Suppressor macrophage treated with lipopolysaccharide for 4 hours (primary cell): ENCODE data around the gene KLHL7.
"Not testable (repeated sequence)": the region's sequence is repeated elsewhere in the genome, so short reads cannot be mapped to it uniquely, and the experiment has no call there.

Source experiments
- DNase-seq: peaks from one replicate; pipeline ENCODE4 v3.0.0-alpha.2; 2020

The KLHL7 gene

DNA sequence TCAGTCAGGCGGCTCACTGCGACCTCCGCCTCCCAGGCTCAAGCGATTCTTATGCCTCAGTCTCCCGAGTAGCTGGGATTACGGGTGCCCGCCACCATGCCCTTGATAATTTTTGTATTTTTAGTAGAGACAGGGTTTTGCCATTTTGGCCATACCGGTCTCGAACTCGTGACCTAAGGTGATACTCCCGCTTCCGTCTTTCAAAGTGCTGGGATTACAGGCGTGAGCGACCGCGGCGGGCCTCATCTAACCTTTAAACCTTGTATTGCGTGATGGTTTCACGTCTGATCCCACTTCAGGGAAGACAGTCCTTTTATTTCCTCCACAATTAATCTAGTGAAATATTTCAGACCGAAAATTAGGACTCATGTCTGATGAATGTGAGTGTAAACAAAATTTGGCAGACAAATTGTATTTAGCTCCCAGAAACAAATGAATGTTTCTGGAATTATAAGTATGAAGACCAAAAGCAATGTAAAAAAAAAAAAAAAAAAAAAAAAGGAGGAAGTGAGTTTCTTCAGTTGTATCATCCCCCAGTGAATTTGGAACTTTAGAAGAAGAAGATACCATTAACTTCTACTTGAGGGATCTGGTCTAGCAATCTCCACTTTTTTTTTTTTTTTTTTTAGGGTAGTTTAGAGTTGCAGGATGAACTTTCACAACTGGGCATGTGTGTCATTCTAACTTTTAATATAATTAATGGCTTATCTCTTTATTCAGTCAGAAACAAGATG is 77.9 kb downstream of the KLHL7 start:
- peak; percentile 31 for DNase-seq

- DNase-seq = no peak
Measured at GRCh38 chr7:23184291-23184690, 78.7 kb downstream of the KLHL7 start.

- peak; percentile 79 for DNase-seq
Measured at GRCh38 chr7:23184709-23185359, 79.2 kb downstream of the KLHL7 start.

DNA sequence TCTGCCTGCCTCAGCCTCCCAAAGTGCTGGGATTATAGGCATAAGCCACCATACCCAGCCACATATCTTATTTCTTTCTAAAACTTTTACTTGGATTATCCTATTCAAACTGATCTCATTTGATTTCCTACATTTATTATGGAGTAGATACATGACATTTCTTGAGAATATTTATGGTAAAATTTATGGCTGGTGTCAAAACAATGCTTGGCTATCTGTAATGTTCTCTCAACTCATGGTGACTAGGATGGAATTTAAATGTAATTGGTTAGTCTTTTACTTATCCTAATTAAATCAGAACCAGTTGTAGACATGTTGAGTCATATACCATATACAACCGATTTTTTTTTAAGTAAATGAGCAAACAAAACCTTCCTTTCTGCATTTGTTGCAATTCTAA is 80.4 kb downstream of the KLHL7 start:
- DNase-seq = no peak

DNA sequence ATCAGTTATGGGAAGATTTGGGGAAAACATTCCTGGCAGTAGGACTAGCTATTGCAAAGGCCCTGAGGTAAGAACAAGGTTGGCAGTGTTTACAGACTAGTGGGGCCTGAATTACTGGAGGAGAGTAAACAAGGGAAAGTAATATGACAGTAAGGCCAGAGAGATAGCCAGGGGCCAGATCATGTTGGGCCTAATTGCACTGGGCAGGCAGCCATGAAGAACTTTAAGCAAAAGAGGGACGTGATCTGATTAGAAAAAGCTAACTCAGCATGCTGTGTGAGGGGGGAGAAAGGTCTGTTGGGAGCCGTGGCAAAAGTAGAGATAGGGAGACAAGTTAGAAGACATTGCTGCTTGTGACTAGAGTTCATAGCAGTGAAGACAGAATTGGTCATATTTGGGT is 85.4 kb downstream of the KLHL7 start:
- DNase-seq = no peak

GRCh38 chr7:23193650-23194227 is 88.2 kb downstream of the KLHL7 start:
- not testable (repeated sequence) for DNase-seq

DNA sequence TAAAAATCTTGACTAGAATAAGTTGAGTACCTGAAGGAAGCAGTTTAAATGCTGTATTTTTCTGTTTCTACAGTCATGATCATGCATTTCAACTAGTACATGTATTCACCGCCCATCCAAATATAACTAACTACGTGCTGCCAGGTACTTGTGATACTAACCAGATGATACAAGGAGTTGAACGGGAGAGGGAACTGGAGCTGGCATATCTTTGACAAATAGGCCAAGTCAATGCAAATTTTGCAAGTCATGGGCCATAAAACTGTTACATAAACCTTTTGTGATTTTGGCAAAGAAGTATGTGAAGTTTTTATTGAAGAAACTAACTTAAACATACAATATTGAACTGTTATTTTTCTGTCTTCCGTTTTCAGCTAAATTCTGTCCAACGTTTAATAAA is 90.7 kb downstream of the KLHL7 start:
- DNase-seq = no peak

DNA sequence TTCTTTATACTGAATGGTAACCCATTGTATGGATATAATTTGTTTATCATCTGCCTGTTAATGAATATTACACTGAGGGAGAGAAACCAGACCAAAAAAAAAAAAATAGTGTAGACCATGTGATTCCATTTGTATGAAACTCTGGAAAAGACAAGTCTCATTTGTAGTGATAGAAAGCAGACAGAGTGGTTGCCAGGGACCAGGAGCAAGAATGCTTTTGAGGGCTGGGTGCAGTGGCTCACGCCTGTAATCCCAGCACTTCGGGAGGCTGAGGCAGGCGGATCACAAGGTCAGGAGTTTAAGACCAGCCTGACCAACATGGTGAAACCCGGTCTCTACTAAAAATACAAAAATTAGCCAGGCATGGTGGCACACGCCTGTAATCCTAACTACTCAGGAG is 92.2 kb downstream of the KLHL7 start:
- not testable (repeated sequence) for DNase-seq

- DNase-seq = no peak
Measured at GRCh38 chr7:23200331-23200730, 94.7 kb downstream of the KLHL7 start.

GRCh38 chr7:23204241-23204640 is 98.7 kb downstream of the KLHL7 start:
- no peak for DNase-seq

DNA sequence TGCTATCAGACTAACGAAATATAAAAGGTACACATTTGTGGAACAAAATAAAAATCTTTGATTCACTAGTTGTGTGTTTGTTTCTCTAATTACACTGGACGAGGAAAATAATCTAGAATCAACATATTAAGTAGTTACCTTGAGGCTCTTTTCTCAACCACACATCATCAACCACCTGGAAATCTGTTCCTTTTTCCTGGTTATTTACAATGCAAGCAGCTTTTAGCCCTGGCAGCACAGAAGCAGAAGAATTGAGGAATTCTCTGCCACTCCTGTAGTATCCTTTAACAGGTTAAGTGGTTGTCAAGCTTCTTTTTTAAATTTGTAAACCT is 100.0 kb downstream of the KLHL7 start:
- DNase-seq = no peak

DNA sequence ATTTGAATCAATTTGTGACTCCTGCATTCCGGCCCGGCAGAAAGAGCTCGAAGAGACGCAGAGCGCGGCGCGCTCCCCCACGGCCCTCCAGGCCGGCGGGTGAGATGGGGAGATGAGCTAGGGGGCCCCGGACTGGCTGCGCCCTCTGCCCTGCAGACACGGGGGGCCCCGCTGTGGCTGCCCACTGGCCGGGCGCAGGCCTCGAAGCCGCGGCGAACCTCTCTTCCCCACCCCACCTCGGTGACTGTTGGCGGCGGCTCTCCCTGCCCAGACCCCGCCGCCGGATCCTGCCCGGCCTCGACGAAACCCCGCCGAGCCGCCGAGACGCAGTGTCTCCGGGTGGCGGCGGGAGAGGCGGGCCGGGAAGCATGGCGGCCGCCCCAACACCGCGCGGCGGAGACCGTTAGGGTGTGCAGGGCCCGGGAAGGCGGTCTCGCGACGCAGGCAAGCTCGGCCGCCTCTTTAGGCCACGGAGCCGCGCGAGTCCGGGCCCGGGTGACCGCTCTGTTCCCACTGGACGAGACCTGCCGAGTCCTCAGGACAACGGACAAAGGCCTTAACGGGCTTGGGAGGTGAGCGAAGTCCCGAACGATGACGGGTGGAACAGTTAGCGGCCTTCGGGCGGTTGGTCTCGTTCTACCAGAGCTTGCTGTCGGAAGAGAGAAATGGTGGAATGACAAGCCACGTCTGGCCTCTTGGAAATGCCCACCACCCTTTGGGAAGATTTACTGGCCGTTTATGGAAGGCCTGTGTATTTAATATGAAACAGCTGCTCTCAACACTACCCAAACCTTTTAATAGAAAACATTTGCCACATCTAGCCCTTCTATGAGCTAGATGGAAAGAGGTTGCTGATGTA is 100.6 kb downstream of the KLHL7 start:
- peak; percentile 9 for DNase-seq

DNA sequence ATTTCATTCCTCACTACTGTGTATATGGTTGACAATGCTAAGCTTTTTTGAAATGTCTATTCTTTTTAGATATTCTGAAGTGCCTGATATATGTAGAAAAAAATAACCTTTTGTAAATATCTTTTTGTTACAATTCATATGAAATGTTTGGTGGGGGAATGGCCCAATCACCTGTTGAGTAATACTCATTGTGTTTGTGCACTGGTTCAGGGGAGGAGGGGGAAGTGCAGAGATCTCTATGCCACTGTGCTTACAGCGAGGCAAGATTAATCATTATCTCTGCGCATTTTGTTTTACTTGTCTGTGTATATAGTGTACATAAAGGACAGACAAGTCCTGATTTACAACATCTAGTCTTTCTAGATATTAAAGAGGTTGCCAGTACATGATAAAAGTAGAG is 101.4 kb downstream of the KLHL7 start:
- DNase-seq = peak; percentile 53

DNA sequence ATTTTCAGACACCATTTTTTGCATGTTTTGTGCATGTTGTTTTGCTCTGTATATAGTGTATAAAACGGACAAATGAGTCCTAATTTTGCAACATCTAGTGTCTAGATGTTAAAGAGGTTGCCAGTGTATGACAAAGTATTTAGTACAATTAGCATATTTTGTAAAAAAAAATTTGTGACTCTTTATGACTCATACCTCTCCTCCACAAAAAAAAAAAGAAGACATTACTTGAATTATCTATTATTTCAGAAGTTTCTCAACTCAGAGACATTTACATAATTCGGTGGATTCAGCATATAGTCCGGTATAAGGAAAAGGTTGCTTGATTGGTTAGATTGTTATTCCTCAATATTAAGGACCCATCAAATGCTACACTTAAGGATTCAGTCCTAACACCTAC is 102.3 kb downstream of the KLHL7 start:
- peak; percentile 61 for DNase-seq

DNA sequence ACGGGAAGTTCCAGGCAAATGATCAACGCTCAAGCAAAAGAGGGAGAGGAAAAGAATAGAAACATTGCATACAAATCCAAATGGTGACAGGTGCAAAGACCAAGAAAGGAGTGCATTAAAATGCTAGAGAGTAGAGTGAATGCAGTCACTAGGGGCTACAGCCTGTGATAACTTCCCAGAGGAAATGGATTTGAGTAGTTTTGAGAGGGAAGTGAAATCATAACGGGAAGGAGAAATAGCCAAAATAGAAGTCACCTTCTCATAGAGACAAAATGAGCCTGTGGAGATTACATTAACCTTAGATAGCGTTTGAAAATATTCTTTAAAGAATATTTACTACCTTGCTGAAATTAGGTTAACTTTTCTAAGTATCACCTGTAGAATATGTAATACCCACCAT is 102.7 kb downstream of the KLHL7 start:
- peak; percentile 52 for DNase-seq

DNA sequence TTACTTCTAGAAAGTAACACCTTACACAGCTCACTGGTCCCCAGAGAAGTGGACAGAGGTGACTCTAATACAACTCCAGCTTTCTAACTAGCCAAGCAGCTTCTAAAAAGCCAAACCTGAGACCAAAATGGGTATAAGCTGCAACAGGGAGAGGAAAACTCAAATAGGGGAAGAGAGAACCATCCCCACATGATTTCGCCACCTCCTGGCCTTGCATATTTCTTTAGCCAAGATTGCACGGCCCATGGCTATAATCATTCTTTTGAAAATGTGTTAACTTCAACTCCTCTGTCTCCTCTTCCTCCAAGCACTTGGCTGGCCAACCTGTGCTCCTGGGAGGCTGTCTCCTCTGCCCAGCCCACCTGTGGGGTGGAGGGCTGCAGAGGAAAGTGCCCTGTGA is 104.9 kb downstream of the KLHL7 start:
- DNase-seq = peak; percentile 69

- DNase-seq = no peak
Measured at GRCh38 chr7:23211589-23211988, 106.0 kb downstream of the KLHL7 start.

DNA sequence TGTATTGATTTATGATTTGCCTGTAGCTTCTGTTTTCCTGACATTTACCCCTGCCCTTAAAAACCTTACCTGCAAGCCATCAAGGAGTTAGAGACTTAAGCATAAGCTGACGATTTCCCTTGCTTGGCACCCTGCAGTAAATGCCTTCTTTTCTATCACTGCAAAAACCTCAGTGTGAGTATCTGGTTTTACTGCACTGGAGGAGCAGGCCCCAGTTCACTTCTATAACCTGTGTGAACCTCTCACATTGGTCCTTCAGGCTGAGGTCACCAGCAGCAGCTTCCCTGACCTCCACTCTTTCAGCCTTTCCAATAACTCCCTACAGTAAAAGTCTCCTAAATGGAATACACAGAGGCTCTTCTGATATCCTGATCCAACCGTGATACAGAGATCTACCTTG is 106.8 kb downstream of the KLHL7 start:
- DNase-seq = no peak

- DNase-seq = peak; percentile 23
Measured at GRCh38 chr7:23212841-23213240, 107.3 kb downstream of the KLHL7 start.

GRCh38 chr7:23213755-23214154 is 108.2 kb downstream of the KLHL7 start:
- DNase-seq = no peak

- no peak for DNase-seq
Measured at GRCh38 chr7:23214423-23214822, 108.8 kb downstream of the KLHL7 start.

DNA sequence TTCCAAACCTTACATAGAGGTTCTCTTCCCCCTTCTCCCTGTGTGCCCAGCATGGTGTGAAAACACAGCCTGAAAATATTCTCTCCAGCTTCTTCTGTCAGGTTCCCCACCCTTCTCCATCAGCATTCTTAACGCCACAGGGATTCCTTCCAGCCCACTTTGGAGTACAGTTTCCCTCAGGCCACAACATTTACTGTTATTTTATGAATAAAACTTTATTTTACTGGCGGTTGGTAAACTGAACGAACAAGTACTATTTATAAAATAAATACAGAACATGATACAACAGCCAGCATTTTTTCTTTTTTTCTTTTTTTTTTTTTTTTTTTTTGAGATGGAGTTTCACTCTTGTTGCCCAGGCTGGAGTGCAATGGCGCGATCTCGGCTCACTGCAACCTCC is 109.4 kb downstream of the KLHL7 start:
- no peak for DNase-seq

DNA sequence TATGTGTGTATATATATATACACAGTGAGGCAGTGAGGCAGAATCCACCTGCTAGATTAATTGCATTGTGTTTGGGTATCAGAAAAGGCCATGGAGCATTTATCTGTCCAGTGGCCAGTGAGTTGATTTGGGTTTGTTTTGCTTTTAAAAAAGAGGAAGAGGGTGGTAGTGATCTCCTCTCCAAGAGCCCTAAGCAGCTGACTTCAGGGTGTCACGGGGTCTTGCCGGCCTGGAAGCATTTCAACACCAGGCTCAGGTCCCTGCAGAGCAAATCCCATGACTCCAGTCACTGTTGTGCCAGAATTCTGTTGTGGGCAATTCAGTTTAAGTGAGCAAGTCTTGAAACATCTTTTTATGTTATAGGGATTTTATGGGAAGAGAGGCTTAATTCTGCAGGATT is 110.4 kb downstream of the KLHL7 start:
- DNase-seq = peak; percentile 93

GRCh38 chr7:23218196-23218595 is 112.6 kb downstream of the KLHL7 start:
- no peak for DNase-seq
